Stimulated activated CD4-positive, alpha-beta T cell treated with anti-CD3 and anti-CD28 coated beads, Interleukin-12 subunit alpha, Interleukin-12 subunit beta, amount 100 ng/mL, for 48 hours (primary cell): Measurements from ENCODE around the gene CALB2.
A peak's percentile ranks its signal among the peaks of the same experiment; 100 is the strongest.
"Not testable (repeated sequence)": the region's sequence is repeated elsewhere in the genome, so short reads cannot be mapped to it uniquely, and the experiment has no call there.

Experiments used
- DNase-seq, 3 donors: peaks; one replicate each; pipeline ENCODE4 v3.0.0-alpha.2; 2020; ENCODE audit warnings: low read depth in 2 of 3, low spot score in 1 of 3

The CALB2 gene, protein sequence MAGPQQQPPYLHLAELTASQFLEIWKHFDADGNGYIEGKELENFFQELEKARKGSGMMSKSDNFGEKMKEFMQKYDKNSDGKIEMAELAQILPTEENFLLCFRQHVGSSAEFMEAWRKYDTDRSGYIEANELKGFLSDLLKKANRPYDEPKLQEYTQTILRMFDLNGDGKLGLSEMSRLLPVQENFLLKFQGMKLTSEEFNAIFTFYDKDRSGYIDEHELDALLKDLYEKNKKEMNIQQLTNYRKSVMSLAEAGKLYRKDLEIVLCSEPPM

DNA sequence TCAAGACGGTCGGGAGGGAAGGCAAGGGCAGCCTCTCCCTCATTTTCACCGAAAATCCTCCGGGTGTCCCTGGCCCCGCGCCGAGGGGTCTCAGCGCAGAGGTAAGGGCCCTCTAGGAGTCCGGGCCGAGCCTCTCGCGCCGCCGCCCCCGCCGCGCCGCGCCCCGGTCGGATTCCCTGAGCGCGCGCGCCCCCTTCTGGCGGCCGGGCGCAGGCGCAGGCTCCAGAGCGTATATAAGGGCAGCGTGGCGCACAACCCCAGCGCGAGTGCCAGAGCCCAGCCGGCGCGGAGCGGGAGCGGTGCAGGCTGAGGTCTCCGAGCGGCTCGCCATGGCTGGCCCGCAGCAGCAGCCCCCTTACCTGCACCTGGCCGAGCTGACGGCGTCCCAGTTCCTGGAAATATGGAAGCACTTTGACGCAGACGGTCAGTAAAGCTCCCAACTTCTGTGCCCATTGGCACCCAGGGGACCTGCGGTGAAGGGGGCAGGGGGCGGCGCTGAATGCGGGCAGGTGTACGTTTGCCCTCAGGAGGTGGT lies at the start of gene CALB2:
Gene CALB2, plus strand, starts transcription at position 260 of the 535 bp plus-strand sequence. Its CDS starts 70 bp downstream, at position 330.
- peak; percentile 33 to 54 (median 52) for DNase-seq

GRCh38 chr16:71311553-71312158 lies 46.9 kb upstream of the CALB2 start:
- DNase-seq: peak in 1 of 3 donors; percentile 19

- DNase-seq: not testable (repeated sequence)
Measured at GRCh38 chr16:71313591-71313990, 44.9 kb upstream of the CALB2 start.

- no peak for DNase-seq
Measured at GRCh38 chr16:71315269-71315668, 43.3 kb upstream of the CALB2 start.

DNA sequence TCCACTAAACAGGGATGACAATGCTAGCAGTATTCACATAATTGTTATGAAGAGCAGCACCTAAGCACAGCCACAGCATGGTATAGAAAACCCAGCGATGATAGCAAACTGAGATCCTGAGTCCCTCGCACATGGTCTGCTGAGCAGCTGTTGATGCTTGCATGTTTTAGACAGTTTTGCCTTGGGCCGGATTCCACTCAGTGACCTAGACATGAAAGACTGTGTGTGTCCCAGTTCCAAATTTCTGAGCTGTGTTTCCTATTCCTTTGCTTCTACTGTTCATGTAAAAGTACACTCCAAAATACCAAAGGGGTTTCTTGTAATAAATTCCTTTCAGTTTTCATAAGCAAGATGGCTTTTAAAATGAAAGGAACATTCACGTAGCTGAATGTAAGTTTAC lies 38.5 kb upstream of the CALB2 start:
- DNase-seq: no peak

GRCh38 chr16:71327720-71328119 lies 30.8 kb upstream of the CALB2 start:
- no peak for DNase-seq

DNA sequence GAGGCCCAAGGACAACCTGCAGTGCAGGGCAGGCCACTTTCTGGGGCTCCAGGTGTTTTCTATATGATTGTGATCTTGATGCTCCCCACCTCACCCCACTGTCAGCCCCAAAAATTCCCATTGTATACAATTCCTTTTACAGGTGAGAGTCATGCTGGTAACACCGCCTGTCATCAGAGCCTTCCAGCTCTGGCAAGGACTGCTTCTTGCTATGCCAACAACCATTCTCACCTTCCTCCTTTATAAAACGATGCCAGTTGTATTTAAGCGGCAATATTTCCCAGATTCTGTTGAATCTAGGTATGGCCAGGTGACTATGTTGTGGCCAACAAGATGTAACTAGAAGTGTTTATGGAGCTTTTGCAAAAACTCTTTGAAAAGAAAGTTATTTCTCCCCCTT lies 30.4 kb upstream of the CALB2 start:
- DNase-seq: no peak

DNA sequence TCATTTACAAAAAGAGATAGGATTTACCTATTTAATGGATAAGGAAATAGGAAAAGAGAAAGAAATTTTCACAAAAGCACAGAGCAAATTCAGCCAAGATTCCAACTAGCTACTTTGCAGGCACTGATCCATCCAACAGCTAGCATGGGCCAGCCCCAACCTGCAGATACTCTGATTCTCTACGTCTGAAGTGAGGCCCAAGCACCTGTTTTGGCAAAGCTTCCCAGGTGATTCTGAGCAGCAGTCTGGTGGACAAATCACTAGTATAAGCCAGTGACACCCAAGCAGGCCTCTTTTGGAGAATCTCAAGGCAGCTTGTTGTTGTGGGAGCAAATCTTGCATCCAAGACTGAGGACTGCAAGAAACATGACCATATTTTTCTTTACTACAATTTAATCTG lies 20.9 kb upstream of the CALB2 start:
- no peak for DNase-seq

DNA sequence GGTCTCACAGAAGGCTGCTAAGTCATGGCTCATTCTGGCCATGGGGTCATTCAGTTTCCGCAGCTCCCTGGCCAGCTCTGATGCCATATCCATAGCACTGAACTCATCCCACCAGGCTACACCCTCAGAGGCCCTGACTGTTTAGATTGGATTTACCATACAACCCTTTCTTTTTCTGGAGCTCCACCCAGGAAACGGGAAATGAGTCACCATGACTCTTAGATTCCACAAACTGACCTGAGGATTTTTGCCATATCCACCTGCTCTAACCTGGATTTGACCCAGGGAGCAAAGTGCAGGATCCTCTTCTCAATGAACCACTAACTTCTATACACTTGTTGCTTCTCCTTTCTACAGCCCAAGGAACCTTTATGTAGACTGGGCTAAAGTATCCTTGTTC lies 20.3 kb upstream of the CALB2 start:
- DNase-seq: no peak

DNA sequence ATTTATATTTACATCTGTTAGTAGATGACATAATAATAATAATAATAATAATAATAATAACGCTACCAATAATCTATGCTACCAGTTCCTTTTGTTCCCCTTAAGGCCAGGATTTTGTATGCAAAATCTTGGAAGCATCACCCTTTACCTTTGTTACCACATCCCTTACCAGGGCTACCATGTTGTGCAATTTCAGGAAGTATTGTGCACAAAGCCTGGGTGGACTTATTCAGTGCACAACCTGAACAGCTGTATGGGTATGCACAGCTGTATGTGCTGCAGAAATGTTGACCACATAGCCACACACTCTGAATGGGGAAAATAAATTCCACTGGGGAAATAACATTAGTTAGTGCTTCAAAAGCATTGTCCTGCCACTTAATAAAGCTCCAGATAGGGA lies 19.9 kb upstream of the CALB2 start:
- DNase-seq: no peak

DNA sequence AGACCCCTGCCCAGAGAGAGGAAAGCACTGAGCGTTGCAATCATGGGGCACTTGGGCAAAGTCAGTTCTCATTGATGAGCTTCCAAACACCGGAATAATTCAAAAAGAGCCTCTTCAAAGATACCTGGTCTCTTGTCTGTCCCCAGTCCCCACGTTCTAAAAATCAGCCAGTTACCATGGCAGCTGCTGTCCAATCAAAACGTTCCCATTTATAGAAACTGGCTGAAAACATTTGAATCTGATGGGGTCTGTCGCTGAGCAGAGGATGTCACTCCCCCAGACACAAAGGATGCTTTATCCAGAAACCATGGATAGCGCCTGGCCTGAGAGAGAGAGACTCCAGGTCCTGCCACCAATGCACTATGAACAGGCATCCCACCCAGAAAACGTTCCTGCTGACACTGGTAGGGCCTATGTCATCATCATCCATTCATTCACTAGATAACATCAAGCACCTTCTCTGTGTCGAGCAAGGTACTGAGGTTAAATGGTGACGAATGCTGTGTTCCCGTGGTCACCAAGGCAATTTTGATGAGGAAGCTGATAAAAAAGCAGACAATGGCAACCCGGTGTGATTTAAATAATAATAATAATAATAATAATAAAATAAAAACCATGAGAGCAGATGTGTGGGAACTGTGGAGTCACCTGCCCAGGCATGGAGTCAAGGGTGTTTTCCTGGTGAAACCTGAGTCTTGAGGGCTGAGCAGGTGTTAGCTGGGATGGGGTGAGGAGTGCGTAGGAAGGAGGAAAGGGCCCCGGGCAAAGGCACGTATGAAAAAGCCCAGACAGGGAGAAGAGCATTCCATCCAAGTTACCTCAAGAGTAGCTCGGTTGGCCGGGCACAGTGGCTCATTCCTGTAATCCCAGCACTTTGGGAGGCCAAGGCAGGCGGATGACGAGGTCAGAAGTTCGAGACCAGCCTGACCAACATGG lies 19.0 kb upstream of the CALB2 start:
- no peak for DNase-seq

GRCh38 chr16:71340406-71340805 lies 18.1 kb upstream of the CALB2 start:
- DNase-seq: no peak

DNA sequence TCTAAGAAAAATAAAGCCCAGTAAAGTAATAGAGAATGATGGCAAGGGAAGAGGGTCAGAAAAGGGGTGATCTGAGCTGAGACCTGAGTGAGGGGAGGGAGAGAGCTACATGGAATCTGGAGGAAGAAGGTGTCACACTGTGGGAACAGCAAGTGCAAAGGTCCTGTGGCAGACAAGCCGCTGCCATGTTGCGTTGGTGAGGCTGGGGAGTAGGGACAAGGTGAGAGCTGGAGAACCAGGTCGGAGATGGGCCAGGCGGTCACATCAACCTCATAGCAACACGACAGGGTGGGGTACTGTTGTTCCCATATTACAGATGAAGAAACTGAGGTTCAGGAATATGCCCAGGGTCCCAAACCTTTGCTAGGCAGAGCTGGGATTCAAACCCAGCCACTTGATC lies 16.6 kb upstream of the CALB2 start:
- DNase-seq: no peak

DNA sequence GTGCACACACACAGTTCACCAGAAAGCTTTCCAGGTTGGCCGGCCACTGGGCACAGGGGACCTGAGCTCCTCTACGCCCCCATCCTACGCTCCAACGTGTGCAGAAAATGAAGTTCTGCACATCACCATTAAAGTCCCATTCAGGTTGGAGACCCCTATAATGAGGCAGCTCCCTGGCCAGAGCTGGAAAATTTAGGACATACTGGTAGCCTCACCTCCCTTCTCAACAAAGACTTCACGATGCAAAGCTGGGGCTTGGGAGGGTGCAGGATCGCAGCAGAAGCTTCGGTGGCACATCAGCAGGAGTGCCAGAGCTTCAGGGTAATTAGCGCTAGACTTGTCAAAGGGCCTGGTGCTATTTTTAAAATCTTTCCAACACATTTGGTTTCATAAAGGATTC lies 15.4 kb upstream of the CALB2 start:
- no peak for DNase-seq

- DNase-seq: no peak
Measured at GRCh38 chr16:71344315-71344905, 14.1 kb upstream of the CALB2 start.

GRCh38 chr16:71345031-71345430 lies 13.5 kb upstream of the CALB2 start:
- DNase-seq: no peak

DNA sequence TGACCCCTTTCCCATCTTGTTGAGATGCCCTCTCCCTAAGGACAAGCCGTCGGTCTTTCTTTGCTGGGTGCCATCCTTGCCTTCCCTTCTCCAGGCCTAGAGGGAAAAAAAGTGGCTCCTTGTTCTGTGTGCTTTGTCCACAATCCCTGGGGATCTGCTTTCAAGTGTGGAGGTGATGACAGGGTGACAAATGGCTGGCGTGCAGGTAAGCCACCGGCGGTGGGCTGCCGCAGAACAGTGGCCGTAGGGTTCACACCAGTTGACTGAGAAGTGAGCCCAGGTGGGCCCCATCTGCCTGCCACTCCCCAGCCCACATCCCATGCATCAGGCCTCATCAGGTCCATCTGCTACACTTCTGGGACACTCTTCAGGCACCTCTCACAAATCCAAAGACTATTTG lies 11.4 kb upstream of the CALB2 start:
- no peak for DNase-seq

DNA sequence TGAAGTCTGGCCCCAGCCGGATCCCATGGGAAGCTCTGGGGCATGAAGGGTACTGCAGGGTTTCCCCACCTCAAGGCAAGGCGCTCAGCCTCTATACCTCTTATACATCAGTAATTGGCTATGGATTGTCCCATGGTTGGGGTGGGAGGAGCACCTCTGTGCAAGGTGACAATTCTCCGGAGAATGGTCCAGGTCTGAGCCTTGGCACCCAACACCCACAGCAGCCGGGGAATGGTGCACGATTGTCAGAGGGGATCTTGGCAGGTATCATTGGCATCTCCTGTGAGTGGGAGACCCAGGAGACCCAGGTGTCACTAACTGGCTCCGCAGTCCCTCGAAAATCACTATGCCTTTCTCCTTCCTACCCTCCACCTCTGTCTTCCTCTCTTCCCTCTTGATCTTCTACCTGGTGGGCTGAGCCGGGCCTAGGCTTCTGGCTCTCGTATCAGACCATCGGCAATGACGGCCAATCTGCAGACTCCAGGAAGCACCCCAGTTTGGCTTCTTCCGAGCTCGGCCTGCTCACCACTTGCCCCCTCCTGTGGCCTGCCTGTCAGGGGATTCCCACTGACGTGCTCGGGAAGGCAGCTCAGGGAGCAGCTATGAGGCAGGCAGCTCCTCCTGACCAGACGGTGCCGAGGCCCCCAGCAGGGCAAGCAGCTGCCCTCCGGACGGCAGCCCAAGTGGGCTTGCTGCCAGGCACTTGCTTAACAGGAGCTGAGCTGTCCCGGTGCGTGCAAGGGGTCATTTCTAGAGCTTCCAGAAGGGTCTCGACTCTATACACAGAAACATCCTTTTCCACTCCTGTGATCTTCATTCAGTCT lies 10.0 kb upstream of the CALB2 start:
- DNase-seq: no peak

DNA sequence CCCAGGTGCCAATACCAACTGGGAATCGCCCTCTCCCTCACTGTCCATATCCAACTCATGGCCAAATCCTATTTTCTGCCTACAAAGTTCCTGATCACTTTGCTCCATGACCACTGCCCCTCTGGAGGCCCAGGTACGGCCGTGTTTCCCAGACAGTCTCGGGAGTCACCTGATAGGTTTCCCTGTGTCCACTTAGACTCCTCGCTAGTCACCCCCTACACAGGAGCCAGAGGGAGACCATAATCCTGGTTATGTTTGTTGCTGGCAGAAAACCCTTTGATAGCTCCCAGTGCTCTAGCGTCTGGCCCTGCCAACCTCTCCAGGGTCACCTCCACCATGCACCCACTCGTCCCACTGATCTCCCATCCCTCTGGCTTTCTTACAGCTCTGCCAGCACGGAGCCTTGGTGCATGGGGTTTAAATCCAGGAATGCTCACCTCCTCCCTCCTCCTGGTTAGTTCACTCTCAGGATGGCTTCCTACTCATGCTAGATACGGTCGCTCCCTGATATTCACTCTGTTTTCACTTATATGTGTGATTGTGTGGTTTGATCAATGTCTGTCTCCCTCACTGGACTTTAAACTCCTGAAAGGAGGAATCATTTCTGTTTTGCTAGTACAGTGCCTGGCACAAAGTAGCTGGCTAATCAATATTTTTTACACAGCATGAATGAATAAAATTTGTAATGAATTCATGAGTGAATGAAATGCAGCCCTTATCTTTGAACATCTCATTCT lies 7.5 kb upstream of the CALB2 start:
- no peak for DNase-seq

DNA sequence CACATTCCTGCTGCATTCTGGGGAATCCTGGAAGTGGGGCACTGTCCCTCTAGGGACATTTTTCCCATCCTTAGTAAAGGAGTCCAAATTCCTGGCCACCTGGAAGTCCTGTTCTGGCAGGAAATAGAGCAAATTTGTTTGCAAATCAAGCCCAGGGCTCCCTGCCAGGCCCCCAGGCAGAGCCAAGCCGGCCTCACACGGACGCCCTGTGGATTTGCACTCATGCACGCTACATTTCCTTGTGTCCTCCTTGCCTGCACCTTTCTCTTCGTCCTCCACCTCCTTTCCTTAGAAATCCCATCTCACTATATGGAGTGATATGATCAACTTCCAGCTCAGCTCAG lies 7.0 kb upstream of the CALB2 start:
- no peak for DNase-seq
